ENCODE data around the gene TRANK1. TPM values are rescaled to one million over a fixed set of nuclear protein-coding genes. Genes with fewer than 3 reads are reported as not detected.

TRANK1 gene
- total and polyA plus RNA-seq, 2 donors: 6.8 to 19.0 TPM

GRCh38 chr3:36795622-36796021 is 149.2 kb downstream of the TRANK1 start:
- H3K4me3 ChIP-seq (ENCODE audit: low read length in 2 of 2): no peak overlapping the region
- no peaks in the 10 kb centered on the region for H3K27me3 ChIP-seq (ENCODE audit: control insufficient read depth in 2 of 2, insufficient read depth in 1 of 2, low read length in 1 of 2)
- no peak overlapping the region for H3K27ac ChIP-seq (ENCODE audit: low read depth in 1 of 2, low read length in 1 of 2)
- H3K36me3 ChIP-seq (ENCODE audit: control insufficient read depth in 2 of 2, insufficient read depth in 2 of 2, low read length in 1 of 2): no peaks in the 10 kb centered on the region
- no peaks in the 10 kb centered on the region for H3K4me1 ChIP-seq (ENCODE audit: control insufficient read depth in 2 of 2, insufficient read depth in 2 of 2, low read length in 2 of 2)
- DNase-seq (ENCODE audit: low read depth in 6 of 9, low spot score in 9 of 9): no peak
- 93% methylated on average over 1 of the region's 1 CpG for WGBS
- H3K9me3 ChIP-seq (ENCODE audit: control insufficient read depth in 2 of 2, insufficient read depth in 1 of 2, low read length in 1 of 2): no peaks in the 10 kb centered on the region

- DNase-seq (ENCODE audit: low read depth in 6 of 9, low spot score in 9 of 9): peak in 5 of 9 donors; percentile 2 to 37 (median 15)
- H3K9me3 ChIP-seq (ENCODE audit: control insufficient read depth in 2 of 2, insufficient read depth in 1 of 2, low read length in 1 of 2): no peaks in the 10 kb centered on the region
- WGBS: 79% methylated on average over 4 of the region's 4 CpGs
- H3K4me1 ChIP-seq (ENCODE audit: control insufficient read depth in 2 of 2, insufficient read depth in 2 of 2, low read length in 2 of 2): no peaks in the 10 kb centered on the region
- no peaks in the 10 kb centered on the region for H3K36me3 ChIP-seq (ENCODE audit: control insufficient read depth in 2 of 2, insufficient read depth in 2 of 2, low read length in 1 of 2)
- no peak overlapping the region for H3K27ac ChIP-seq (ENCODE audit: low read depth in 1 of 2, low read length in 1 of 2)
- no peak overlapping the region for H3K4me3 ChIP-seq (ENCODE audit: low read length in 2 of 2)
- no peaks in the 10 kb centered on the region for H3K27me3 ChIP-seq (ENCODE audit: control insufficient read depth in 2 of 2, insufficient read depth in 1 of 2, low read length in 1 of 2)
Measured at GRCh38 chr3:36792342-36792741, 152.5 kb downstream of the TRANK1 start.

GRCh38 chr3:36790765-36791164 is 154.1 kb downstream of the TRANK1 start:
- Histone ChIP-seq H3K4me1 (ENCODE audit: control insufficient read depth in 2 of 2, insufficient read depth in 2 of 2, low read length in 2 of 2) (no peaks in the 10 kb centered on the region), H3K36me3 (ENCODE audit: control insufficient read depth in 2 of 2, insufficient read depth in 2 of 2, low read length in 1 of 2) (no peaks in the 10 kb centered on the region), H3K27ac (ENCODE audit: low read depth in 1 of 2, low read length in 1 of 2) (no peak overlapping the region), H3K9me3 (ENCODE audit: control insufficient read depth in 2 of 2, insufficient read depth in 1 of 2, low read length in 1 of 2) (no peaks in the 10 kb centered on the region), H3K4me3 (ENCODE audit: low read length in 2 of 2) (no peak overlapping the region), H3K27me3 (ENCODE audit: control insufficient read depth in 2 of 2, insufficient read depth in 1 of 2, low read length in 1 of 2) (no peaks in the 10 kb centered on the region)
- no peak for DNase-seq (ENCODE audit: low read depth in 6 of 9, low spot score in 9 of 9)
- WGBS: 74% methylated on average over 6 of the region's 6 CpGs

GRCh38 chr3:36786921-36787890 is 157.6 kb downstream of the TRANK1 start:
- no peaks in the 10 kb centered on the region for H3K4me1 ChIP-seq (ENCODE audit: control insufficient read depth in 2 of 2, insufficient read depth in 2 of 2, low read length in 2 of 2)
- no peaks in the 10 kb centered on the region for H3K27me3 ChIP-seq (ENCODE audit: control insufficient read depth in 2 of 2, insufficient read depth in 1 of 2, low read length in 1 of 2)
- no peak overlapping the region for H3K4me3 ChIP-seq (ENCODE audit: low read length in 2 of 2)
- H3K36me3 ChIP-seq (ENCODE audit: control insufficient read depth in 2 of 2, insufficient read depth in 2 of 2, low read length in 1 of 2): no peaks in the 10 kb centered on the region
- no peak for DNase-seq (ENCODE audit: low read depth in 6 of 9, low spot score in 9 of 9)
- H3K9me3 ChIP-seq (ENCODE audit: control insufficient read depth in 2 of 2, insufficient read depth in 1 of 2, low read length in 1 of 2): no peaks in the 10 kb centered on the region
- 83% methylated on average over 3 of the region's 3 CpGs for WGBS
- no peak overlapping the region for H3K27ac ChIP-seq (ENCODE audit: low read depth in 1 of 2, low read length in 1 of 2)

GRCh38 chr3:36784138-36784635 is 160.7 kb downstream of the TRANK1 start:
- Histone ChIP-seq H3K9me3 (ENCODE audit: control insufficient read depth in 2 of 2, insufficient read depth in 1 of 2, low read length in 1 of 2) (no peaks in the 10 kb centered on the region), H3K36me3 (ENCODE audit: control insufficient read depth in 2 of 2, insufficient read depth in 2 of 2, low read length in 1 of 2) (no peaks in the 10 kb centered on the region), H3K27me3 (ENCODE audit: control insufficient read depth in 2 of 2, insufficient read depth in 1 of 2, low read length in 1 of 2) (no peaks in the 10 kb centered on the region), H3K4me3 (ENCODE audit: low read length in 2 of 2) (no peak overlapping the region), H3K27ac (ENCODE audit: low read depth in 1 of 2, low read length in 1 of 2) (no peak overlapping the region), H3K4me1 (ENCODE audit: control insufficient read depth in 2 of 2, insufficient read depth in 2 of 2, low read length in 2 of 2) (no peaks in the 10 kb centered on the region)
- DNase-seq (ENCODE audit: low read depth in 6 of 9, low spot score in 9 of 9): no peak
- 96% methylated on average over 3 of the region's 3 CpGs for WGBS

GRCh38 chr3:36777424-36778218 is 167.2 kb downstream of the TRANK1 start:
- Histone ChIP-seq H3K9me3 (ENCODE audit: control insufficient read depth in 2 of 2, insufficient read depth in 1 of 2, low read length in 1 of 2) (no peaks in the 10 kb centered on the region), H3K4me1 (ENCODE audit: control insufficient read depth in 2 of 2, insufficient read depth in 2 of 2, low read length in 2 of 2) (no peaks in the 10 kb centered on the region), H3K36me3 (ENCODE audit: control insufficient read depth in 2 of 2, insufficient read depth in 2 of 2, low read length in 1 of 2) (no peaks in the 10 kb centered on the region), H3K27me3 (ENCODE audit: control insufficient read depth in 2 of 2, insufficient read depth in 1 of 2, low read length in 1 of 2) (no peaks in the 10 kb centered on the region), H3K4me3 (ENCODE audit: low read length in 2 of 2) (no peak overlapping the region), H3K27ac (ENCODE audit: low read depth in 1 of 2, low read length in 1 of 2) (no peak overlapping the region)
- WGBS: 93% methylated on average over 2 of the region's 2 CpGs
- DNase-seq (ENCODE audit: low read depth in 6 of 9, low spot score in 9 of 9): no peak

Other genes starting within 250 kb of the TRANK1 start
- 0.38 TPM for gene DCLK3, start 180.5 kb downstream of the TRANK1 start, total RNA-seq
- 0.41 TPM for gene DCLK3, start 180.5 kb downstream of the TRANK1 start, polyA plus RNA-seq
- 22.6 TPM for gene EPM2AIP1, start 48.1 kb upstream of the TRANK1 start, total RNA-seq
- gene EPM2AIP1, start 48.1 kb upstream of the TRANK1 start, polyA plus RNA-seq: 11.3 TPM
- gene MLH1, start 48.5 kb upstream of the TRANK1 start, total RNA-seq: 59.2 TPM
- gene MLH1, start 48.5 kb upstream of the TRANK1 start, polyA plus RNA-seq: 21.9 TPM
- gene LRRFIP2, start 229.5 kb upstream of the TRANK1 start, total RNA-seq: 23.5 TPM
- gene LRRFIP2, start 229.5 kb upstream of the TRANK1 start, polyA plus RNA-seq: 33.6 TPM